ENCODE data around the gene ABLIM2. TPM values are rescaled to one million over a fixed set of nuclear protein-coding genes. Genes with fewer than 3 reads are reported as not detected.

The ABLIM2 gene
- total and polyA plus RNA-seq, 2 experiments from 2014 or later: 1.5 to 4.3 TPM

DNA sequence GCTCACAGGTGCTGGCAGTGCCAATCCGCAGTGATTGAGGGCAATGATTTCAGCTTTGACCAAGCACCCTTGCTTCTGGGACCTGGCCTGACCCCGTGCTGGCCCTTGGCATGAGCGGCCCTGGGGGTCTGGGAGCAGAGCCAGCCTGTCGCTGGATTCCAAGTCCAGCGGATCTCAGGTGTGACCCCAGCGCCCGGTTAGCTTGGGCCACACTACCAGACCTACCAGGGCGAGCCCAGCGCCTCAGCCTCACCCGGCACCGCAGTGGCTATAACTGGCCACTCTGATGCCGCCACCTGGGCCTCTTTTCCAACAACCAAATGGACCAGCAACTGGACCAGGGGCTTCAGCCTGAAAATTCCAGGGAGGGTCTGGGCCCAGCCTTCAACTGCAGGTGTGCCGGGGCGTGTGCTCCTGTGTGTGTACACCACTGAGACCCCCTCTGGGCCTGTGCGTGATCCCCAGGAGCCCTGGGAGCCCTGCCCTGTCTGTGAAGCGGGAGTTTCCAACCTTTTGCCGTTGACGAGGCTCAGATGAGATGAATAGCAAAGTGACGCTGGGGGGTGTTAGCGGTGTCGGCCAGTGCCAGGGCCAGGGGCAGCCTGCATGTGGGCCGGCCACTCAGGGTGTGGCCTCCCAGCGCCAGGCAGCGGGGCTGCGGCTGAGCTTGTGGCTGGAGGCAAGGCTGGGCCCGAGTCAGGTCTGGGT lies 41.1 kb upstream of the ABLIM2 start (continued):
- TF ChIP-seq ZNF331 (CRISPR knock-in tag; IDR thresholded peaks at IDR 0.05; ENCODE audit: low read depth) (no peak), CREB1 (CRISPR knock-in tag; IDR thresholded peaks at IDR 0.05; ENCODE audit: low read depth) (no peak), NANOG (IDR thresholded peaks at IDR 0.05; ENCODE audit: borderline replicate concordance) (no peak), ZNF114 (CRISPR knock-in tag; IDR thresholded peaks at IDR 0.05) (no peak)

DNA sequence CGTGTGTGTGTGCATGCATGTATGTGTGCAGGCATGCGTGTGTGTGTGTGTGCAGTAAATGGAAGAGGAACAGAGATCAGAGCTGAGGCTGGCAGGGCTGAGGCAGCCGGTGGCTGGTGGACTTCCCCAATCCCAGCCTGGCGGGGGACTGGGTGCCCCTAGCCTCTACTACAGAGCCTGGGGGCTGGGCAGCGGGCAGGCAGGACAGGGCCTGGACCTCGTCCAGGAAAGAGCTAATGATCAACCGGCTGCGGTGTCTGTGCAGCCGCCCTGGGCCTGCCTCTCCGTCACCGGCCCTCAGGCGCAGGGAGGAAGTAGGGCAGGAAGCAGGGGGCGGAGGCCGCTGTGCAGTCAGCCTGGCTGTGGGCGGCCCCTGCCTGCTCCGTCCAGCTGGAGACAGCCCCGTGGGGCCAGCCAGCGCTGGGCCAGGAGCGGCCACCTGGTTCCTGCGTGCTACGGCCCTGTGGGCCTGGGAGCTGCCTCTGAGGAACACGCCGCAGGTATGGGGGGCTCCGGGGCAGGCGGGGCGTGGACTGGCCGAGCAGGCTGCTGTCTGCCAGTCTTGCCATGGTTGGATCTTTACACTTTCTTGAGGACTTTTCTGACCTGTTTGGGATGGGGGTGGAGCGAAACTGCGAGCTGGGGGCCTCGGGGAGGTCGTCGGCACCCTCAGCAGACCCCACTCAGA lies 40.4 kb upstream of the ABLIM2 start, which contains the start of gene SH3TC1:
SH3TC1 (plus strand) TSS at position 385 of the 688 bp plus-strand sequence. CDS start 5,905 bp downstream, outside the sequence.
- Mint-ChIP-seq H3K4me3 (no peak within 1 kb of the TSS), H3K27ac (no peak within 1 kb of the TSS; the same call in 1 of the 2 replicates), H3K9me3 (no peaks in the 10 kb centered on the region), H3K27me3 (ENCODE audit: insufficient read depth, low read depth, poor library complexity) (peaks cover 8% of the 10 kb centered on the region), H3K4me1 (peaks cover 6% of the 10 kb centered on the region), H3K36me3 (ENCODE audit: low read depth) (no peaks in the 10 kb centered on the region)
- no peak for DNase-seq (ENCODE audit: low spot score)
- Histone ChIP-seq H3K36me3 (ENCODE audit: insufficient read depth) (no peaks in the 10 kb centered on the region), H4K20me1 (replicated peaks; ENCODE audit: insufficient read depth) (no peaks in the 10 kb centered on the region), H3K4me2 (no peak within 1 kb of the TSS), H3K79me2 (replicated peaks; ENCODE audit: insufficient read depth) (no peaks in the 10 kb centered on the region), H3K4me1 (ENCODE audit: insufficient read depth) (no peaks in the 10 kb centered on the region), H3K9me2 (ENCODE audit: insufficient read depth) (no peaks in the 10 kb centered on the region), H2AFZ (no peak within 1 kb of the TSS), H3K27me3 (ENCODE audit: insufficient read depth) (no peaks in the 10 kb centered on the region), H3K4me3 (no peak within 1 kb of the TSS), H3F3A (replicated peaks; ENCODE audit: low read depth) (no peaks in the 10 kb centered on the region), H3K27ac (ENCODE audit: low read depth) (no peak within 1 kb of the TSS)
- peak; percentile 23 for ATAC-seq
- TF ChIP-seq, protein P1, sequence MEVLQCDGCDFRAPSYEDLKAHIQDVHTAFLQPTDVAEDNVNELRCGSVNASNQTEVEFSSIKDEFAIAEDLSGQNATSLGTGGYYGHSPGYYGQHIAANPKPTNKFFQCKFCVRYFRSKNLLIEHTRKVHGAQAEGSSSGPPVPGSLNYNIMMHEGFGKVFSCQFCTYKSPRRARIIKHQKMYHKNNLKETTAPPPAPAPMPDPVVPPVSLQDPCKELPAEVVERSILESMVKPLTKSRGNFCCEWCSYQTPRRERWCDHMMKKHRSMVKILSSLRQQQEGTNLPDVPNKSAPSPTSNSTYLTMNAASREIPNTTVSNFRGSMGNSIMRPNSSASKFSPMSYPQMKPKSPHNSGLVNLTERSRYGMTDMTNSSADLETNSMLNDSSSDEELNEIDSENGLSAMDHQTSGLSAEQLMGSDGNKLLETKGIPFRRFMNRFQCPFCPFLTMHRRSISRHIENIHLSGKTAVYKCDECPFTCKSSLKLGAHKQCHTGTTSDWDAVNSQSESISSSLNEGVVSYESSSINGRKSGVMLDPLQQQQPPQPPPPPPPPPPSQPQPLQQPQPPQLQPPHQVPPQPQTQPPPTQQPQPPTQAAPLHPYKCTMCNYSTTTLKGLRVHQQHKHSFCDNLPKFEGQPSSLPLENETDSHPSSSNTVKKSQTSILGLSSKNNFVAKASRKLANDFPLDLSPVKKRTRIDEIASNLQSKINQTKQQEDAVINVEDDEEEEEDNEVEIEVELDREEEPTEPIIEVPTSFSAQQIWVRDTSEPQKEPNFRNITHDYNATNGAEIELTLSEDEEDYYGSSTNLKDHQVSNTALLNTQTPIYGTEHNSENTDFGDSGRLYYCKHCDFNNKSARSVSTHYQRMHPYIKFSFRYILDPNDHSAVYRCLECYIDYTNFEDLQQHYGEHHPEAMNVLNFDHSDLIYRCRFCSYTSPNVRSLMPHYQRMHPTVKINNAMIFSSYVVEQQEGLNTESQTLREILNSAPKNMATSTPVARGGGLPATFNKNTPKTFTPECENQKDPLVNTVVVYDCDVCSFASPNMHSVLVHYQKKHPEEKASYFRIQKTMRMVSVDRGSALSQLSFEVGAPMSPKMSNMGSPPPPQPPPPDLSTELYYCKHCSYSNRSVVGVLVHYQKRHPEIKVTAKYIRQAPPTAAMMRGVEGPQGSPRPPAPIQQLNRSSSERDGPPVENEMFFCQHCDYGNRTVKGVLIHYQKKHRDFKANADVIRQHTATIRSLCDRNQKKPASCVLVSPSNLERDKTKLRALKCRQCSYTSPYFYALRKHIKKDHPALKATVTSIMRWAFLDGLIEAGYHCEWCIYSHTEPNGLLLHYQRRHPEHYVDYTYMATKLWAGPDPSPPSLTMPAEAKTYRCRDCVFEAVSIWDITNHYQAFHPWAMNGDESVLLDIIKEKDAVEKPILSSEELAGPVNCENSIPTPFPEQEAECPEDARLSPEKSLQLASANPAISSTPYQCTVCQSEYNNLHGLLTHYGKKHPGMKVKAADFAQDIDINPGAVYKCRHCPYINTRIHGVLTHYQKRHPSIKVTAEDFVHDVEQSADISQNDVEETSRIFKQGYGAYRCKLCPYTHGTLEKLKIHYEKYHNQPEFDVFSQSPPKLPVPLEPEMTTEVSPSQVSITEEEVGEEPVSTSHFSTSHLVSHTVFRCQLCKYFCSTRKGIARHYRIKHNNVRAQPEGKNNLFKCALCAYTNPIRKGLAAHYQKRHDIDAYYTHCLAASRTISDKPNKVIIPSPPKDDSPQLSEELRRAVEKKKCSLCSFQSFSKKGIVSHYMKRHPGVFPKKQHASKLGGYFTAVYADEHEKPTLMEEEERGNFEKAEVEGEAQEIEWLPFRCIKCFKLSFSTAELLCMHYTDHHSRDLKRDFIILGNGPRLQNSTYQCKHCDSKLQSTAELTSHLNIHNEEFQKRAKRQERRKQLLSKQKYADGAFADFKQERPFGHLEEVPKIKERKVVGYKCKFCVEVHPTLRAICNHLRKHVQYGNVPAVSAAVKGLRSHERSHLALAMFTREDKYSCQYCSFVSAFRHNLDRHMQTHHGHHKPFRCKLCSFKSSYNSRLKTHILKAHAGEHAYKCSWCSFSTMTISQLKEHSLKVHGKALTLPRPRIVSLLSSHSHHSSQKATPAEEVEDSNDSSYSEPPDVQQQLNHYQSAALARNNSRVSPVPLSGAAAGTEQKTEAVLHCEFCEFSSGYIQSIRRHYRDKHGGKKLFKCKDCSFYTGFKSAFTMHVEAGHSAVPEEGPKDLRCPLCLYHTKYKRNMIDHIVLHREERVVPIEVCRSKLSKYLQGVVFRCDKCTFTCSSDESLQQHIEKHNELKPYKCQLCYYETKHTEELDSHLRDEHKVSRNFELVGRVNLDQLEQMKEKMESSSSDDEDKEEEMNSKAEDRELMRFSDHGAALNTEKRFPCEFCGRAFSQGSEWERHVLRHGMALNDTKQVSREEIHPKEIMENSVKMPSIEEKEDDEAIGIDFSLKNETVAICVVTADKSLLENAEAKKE (CRISPR knock-in tag; IDR thresholded peaks at IDR 0.05): no peak
- no peak for TF ChIP-seq EZH2phosphoT487 (IDR thresholded peaks at IDR 0.05; ENCODE audit: unreplicated experiment)
- TF ChIP-seq STAT1 (IDR thresholded peaks at IDR 0.05; ENCODE audit: unreplicated experiment): no peak
- TF ChIP-seq, protein P2, sequence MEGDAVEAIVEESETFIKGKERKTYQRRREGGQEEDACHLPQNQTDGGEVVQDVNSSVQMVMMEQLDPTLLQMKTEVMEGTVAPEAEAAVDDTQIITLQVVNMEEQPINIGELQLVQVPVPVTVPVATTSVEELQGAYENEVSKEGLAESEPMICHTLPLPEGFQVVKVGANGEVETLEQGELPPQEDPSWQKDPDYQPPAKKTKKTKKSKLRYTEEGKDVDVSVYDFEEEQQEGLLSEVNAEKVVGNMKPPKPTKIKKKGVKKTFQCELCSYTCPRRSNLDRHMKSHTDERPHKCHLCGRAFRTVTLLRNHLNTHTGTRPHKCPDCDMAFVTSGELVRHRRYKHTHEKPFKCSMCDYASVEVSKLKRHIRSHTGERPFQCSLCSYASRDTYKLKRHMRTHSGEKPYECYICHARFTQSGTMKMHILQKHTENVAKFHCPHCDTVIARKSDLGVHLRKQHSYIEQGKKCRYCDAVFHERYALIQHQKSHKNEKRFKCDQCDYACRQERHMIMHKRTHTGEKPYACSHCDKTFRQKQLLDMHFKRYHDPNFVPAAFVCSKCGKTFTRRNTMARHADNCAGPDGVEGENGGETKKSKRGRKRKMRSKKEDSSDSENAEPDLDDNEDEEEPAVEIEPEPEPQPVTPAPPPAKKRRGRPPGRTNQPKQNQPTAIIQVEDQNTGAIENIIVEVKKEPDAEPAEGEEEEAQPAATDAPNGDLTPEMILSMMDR (conservative IDR thresholded peaks at IDR 0.05; ENCODE audit: low read depth in 2 of 2): no peak
- TF ChIP-seq ZNF114 (CRISPR knock-in tag; IDR thresholded peaks at IDR 0.05): no peak
- no peak for TF ChIP-seq CREB1 (CRISPR knock-in tag; IDR thresholded peaks at IDR 0.05; ENCODE audit: low read depth)
- TF ChIP-seq POLR2AphosphoS5 (IDR thresholded peaks at IDR 0.05; ENCODE audit: low read depth): no peak
- TF ChIP-seq, protein P3, sequence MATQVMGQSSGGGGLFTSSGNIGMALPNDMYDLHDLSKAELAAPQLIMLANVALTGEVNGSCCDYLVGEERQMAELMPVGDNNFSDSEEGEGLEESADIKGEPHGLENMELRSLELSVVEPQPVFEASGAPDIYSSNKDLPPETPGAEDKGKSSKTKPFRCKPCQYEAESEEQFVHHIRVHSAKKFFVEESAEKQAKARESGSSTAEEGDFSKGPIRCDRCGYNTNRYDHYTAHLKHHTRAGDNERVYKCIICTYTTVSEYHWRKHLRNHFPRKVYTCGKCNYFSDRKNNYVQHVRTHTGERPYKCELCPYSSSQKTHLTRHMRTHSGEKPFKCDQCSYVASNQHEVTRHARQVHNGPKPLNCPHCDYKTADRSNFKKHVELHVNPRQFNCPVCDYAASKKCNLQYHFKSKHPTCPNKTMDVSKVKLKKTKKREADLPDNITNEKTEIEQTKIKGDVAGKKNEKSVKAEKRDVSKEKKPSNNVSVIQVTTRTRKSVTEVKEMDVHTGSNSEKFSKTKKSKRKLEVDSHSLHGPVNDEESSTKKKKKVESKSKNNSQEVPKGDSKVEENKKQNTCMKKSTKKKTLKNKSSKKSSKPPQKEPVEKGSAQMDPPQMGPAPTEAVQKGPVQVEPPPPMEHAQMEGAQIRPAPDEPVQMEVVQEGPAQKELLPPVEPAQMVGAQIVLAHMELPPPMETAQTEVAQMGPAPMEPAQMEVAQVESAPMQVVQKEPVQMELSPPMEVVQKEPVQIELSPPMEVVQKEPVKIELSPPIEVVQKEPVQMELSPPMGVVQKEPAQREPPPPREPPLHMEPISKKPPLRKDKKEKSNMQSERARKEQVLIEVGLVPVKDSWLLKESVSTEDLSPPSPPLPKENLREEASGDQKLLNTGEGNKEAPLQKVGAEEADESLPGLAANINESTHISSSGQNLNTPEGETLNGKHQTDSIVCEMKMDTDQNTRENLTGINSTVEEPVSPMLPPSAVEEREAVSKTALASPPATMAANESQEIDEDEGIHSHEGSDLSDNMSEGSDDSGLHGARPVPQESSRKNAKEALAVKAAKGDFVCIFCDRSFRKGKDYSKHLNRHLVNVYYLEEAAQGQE (IDR thresholded peaks at IDR 0.05; ENCODE audit: unreplicated experiment): no peak
- TF ChIP-seq, protein P4, sequence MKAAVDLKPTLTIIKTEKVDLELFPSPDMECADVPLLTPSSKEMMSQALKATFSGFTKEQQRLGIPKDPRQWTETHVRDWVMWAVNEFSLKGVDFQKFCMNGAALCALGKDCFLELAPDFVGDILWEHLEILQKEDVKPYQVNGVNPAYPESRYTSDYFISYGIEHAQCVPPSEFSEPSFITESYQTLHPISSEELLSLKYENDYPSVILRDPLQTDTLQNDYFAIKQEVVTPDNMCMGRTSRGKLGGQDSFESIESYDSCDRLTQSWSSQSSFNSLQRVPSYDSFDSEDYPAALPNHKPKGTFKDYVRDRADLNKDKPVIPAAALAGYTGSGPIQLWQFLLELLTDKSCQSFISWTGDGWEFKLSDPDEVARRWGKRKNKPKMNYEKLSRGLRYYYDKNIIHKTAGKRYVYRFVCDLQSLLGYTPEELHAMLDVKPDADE (IDR thresholded peaks at IDR 0.05): no peak
- no peak for TF ChIP-seq NANOG (IDR thresholded peaks at IDR 0.05; ENCODE audit: borderline replicate concordance)
